Ectodermal cell (in vitro differentiated cells): ENCODE measurements around the gene TMEM11.
"Not testable (repeated sequence)": the region's sequence is repeated elsewhere in the genome, so short reads cannot be mapped to it uniquely, and the experiment has no call there.

Experiments
- H3K27ac ChIP-seq: 2 replicates; pipeline ENCODE4 v1.7.0; 2013; ENCODE audit warnings: mild to moderate bottlenecking, low read depth, low read length; ENCODE audit not compliant: insufficient read depth, poor library complexity, severe bottlenecking
- H3K27me3 ChIP-seq: 2 replicates; pipeline ENCODE4 v1.7.0; 2013; ENCODE audit warnings: mild to moderate bottlenecking, low read length; ENCODE audit not compliant: insufficient read depth, control insufficient read depth, poor library complexity, severe bottlenecking
- H3K36me3 ChIP-seq: one replicate; pipeline ENCODE4 v1.7.0; 2013; ENCODE audit warnings: low read length; ENCODE audit not compliant: control insufficient read depth, insufficient read depth
- H3K4me1 ChIP-seq: one replicate; pipeline ENCODE4 v1.7.0; 2013; ENCODE audit warnings: low read length; ENCODE audit not compliant: control insufficient read depth, insufficient read depth
- H3K4me3 ChIP-seq: 2 replicates; pipeline ENCODE4 v1.7.0; 2013; ENCODE audit warnings: low read depth, low read length, control low read depth; ENCODE audit not compliant: insufficient read depth
- H3K9me3 ChIP-seq: 2 replicates; pipeline ENCODE4 v1.7.0; 2013; ENCODE audit warnings: mild to moderate bottlenecking, low read length, moderate library complexity; ENCODE audit not compliant: control insufficient read depth
- WGBS, 2 experiments: methylation state at CpG; one replicate each; pipeline ENCODE4 v1.1.7; 2013; ENCODE audit warnings: missing lambda C conversion rate in 2 of 2; 5-methylcytosine and 5-hydroxymethylcytosine counted together

TMEM11 gene

GRCh38 chr17:21198411-21198810 is 15.6 kb downstream of the TMEM11 start:
- H3K4me3 ChIP-seq = no peak overlapping the region
- H3K4me1 ChIP-seq = peaks cover 22% of the 10 kb centered on the region
- no peaks in the 10 kb centered on the region for H3K27me3 ChIP-seq
- WGBS, 2 experiments = 97% methylated on average over 20 of the region's 20 CpGs
- no peak overlapping the region for H3K27ac ChIP-seq
- H3K9me3 ChIP-seq = no peaks in the 10 kb centered on the region
- peaks cover 14% of the 10 kb centered on the region for H3K36me3 ChIP-seq

GRCh38 chr17:21196126-21196525 is 17.8 kb downstream of the TMEM11 start:
- no peaks in the 10 kb centered on the region for H3K27me3 ChIP-seq
- H3K4me3 ChIP-seq = no peak overlapping the region
- no peak overlapping the region for H3K27ac ChIP-seq
- peaks cover 20% of the 10 kb centered on the region for H3K36me3 ChIP-seq
- 95 to 96% methylated on average over 5 of the region's 5 CpGs for WGBS, 2 experiments
- H3K9me3 ChIP-seq = no peaks in the 10 kb centered on the region
- peaks cover 19% of the 10 kb centered on the region for H3K4me1 ChIP-seq

- no peak overlapping the region for H3K4me3 ChIP-seq
- H3K9me3 ChIP-seq = no peaks in the 10 kb centered on the region
- peaks cover 5% of the 10 kb centered on the region for H3K4me1 ChIP-seq
- no peak overlapping the region for H3K27ac ChIP-seq
- H3K36me3 ChIP-seq = peaks cover 21% of the 10 kb centered on the region
- no peaks in the 10 kb centered on the region for H3K27me3 ChIP-seq
- WGBS, 2 experiments = 93 to 94% methylated on average over 4 to 5 of the region's 5 CpGs
Measured at GRCh38 chr17:21194703-21195102, 19.3 kb downstream of the TMEM11 start.

- no peak overlapping the region for H3K4me3 ChIP-seq
- H3K27me3 ChIP-seq = no peaks in the 10 kb centered on the region
- H3K36me3 ChIP-seq = peaks cover 21% of the 10 kb centered on the region
- WGBS, 2 experiments = 89 to 93% methylated on average over 8 of the region's 8 CpGs
- H3K27ac ChIP-seq = no peak overlapping the region
- no peaks in the 10 kb centered on the region for H3K9me3 ChIP-seq
- H3K4me1 ChIP-seq = peaks cover under 1% of the 10 kb centered on the region
Measured at GRCh38 chr17:21194226-21194625, 19.7 kb downstream of the TMEM11 start.

GRCh38 chr17:21193031-21193430 is 20.9 kb downstream of the TMEM11 start:
- Histone ChIP-seq H3K9me3 (no peaks in the 10 kb centered on the region), H3K27me3 (no peaks in the 10 kb centered on the region), H3K4me3 (no peak overlapping the region), H3K27ac (no peak overlapping the region), H3K36me3 (peaks cover 16% of the 10 kb centered on the region), H3K4me1 (no peaks in the 10 kb centered on the region)
- 89 to 91% methylated on average over 5 of the region's 5 CpGs for WGBS, 2 experiments

DNA sequence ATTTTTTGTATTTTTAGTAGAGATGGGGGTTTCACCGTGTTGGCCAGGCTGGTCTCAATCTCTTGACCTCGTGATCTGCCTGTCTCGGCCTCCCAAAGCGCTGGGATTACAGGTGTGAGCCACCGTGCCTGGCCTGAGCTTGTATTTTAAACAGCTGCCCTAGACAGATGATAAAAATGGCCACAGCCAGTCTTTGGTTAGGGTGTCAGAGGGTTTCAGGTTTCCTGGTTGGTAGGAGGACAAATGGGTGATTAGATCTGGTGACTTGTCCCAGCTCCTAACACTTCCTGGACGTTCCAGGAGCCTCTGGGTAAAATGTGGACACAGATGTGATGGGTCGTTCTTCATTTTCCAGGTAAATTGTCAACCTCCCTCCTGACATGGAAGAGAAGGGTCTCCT is 21.5 kb downstream of the TMEM11 start:
- H3K4me1 ChIP-seq, H3K4me3 ChIP-seq, H3K9me3 ChIP-seq, H3K27me3 ChIP-seq, H3K27ac ChIP-seq: not testable (repeated sequence)
- 93 to 94% methylated on average over 7 of the region's 7 CpGs for WGBS, 2 experiments
- H3K36me3 ChIP-seq = peaks cover 10% of the 10 kb centered on the region

DNA sequence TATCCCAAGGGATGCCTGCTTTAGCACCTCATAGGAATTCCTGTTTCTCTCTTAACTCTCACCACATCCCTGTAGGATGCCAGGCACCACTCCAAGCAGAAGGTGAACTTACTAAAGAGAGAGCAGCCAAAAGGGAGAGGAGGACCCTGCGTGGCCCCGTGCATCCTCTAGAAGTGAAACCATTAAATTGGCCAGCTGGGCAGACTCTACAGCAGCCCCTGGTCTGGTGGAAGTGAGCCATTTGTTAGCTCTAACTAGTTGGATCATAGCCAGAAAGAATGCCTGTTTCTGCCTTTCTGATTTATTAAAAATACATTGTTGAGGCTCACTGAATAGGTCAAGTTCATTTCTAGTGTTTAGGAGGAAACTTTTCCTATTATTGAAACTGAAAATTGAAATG is 22.3 kb downstream of the TMEM11 start:
- no peak overlapping the region for H3K27ac ChIP-seq
- WGBS, 2 experiments = 94 to 95% methylated on average over 2 of the region's 2 CpGs

GRCh38 chr17:21190078-21190477 is 23.9 kb downstream of the TMEM11 start:
- Histone ChIP-seq H3K36me3 (peaks cover 12% of the 10 kb centered on the region), H3K9me3 (no peaks in the 10 kb centered on the region), H3K27me3 (no peaks in the 10 kb centered on the region), H3K4me3 (no peak overlapping the region), H3K4me1 (no peaks in the 10 kb centered on the region), H3K27ac (no peak overlapping the region)
- 94 to 95% methylated on average over 6 of the region's 6 CpGs for WGBS, 2 experiments

More for the DNA sequence above, 22.3 kb downstream of the TMEM11 start:
- Histone ChIP-seq H3K9me3 (no peaks in the 10 kb centered on the region), H3K4me1 (no peaks in the 10 kb centered on the region), H3K27me3 (no peaks in the 10 kb centered on the region), H3K4me3 (no peak overlapping the region), H3K36me3 (peaks cover 8% of the 10 kb centered on the region)

- Histone ChIP-seq H3K4me3 (no peak overlapping the region), H3K36me3 (peaks cover 17% of the 10 kb centered on the region), H3K4me1 (no peaks in the 10 kb centered on the region), H3K27me3 (no peaks in the 10 kb centered on the region), H3K27ac (no peak overlapping the region), H3K9me3 (no peaks in the 10 kb centered on the region)
- WGBS, 2 experiments = 94% methylated on average over 4 of the region's 4 CpGs
Measured at GRCh38 chr17:21189361-21189760, 24.6 kb downstream of the TMEM11 start.

- no peak overlapping the region for H3K4me3 ChIP-seq
- H3K36me3 ChIP-seq = peaks cover 21% of the 10 kb centered on the region
- H3K4me1 ChIP-seq = no peaks in the 10 kb centered on the region
- H3K27me3 ChIP-seq = no peaks in the 10 kb centered on the region
- H3K9me3 ChIP-seq = no peaks in the 10 kb centered on the region
- H3K27ac ChIP-seq = no peak overlapping the region
- WGBS, 2 experiments = 87 to 89% methylated on average over 5 to 6 of the region's 6 CpGs
Measured at GRCh38 chr17:21186399-21187187, 27.4 kb downstream of the TMEM11 start.
